NT2/D1 (cell line): ENCODE measurements around the gene SLC25A40.

ENCODE experiments used
- SUZ12 ChIP-seq: IDR thresholded peaks from 2 replicates; pipeline ENCODE4 v1.6.1; 2011; ENCODE audit not compliant: insufficient read length, insufficient read depth; ENCODE audit errors: extremely low read depth
- YY1 ChIP-seq: IDR thresholded peaks from 2 replicates; pipeline ENCODE4 v1.6.1; 2011; ENCODE audit not compliant: insufficient read length, insufficient read depth
- ZNF274 ChIP-seq: IDR thresholded peaks from 2 replicates; pipeline ENCODE4 v1.6.1; 2011; ENCODE audit warnings: mild to moderate bottlenecking, low read depth, low read length

DNA sequence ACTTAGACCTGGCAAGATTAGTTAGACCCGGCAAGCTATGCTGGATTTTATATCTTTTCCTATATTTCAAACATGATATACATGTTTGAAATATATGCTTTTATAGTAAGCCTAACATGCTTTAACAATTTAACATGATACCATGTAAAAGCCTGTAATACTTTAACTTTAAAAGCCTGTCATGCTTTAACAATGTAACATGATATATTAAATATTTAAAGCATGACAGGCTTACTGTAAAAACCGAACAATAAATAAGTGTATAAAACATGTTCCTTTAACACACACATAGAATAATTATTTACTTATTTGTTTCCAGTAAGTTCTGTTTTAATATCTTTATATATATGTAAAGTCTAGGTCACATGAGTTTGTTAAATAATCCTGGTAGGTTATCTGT is 65.4 kb downstream of the SLC25A40 start:
- no peak for TF ChIP-seq ZNF274
- no peak for TF ChIP-seq YY1
- TF ChIP-seq SUZ12, result no peak
